HepG2 (cell line): ENCODE measurements around the gene ENO3. TPM values are rescaled to one million over a fixed set of nuclear protein-coding genes. Genes with fewer than 3 reads are reported as not detected.

Source experiments
- BORCS8-MEF2B ChIP-seq: sonication (generic); formaldehyde crosslinking; IDR thresholded peaks from 2 replicates; pipeline ENCODE4 v1.8.0; 2022; ENCODE audit warnings: mild to moderate bottlenecking, missing genetic modification reagents
- FOSL1 ChIP-seq: sonication (generic); formaldehyde crosslinking; IDR thresholded peaks from 2 replicates; pipeline ENCODE4 v1.9.0; 2021; ENCODE audit warnings: missing genetic modification reagents, borderline replicate concordance
- HMGA1 ChIP-seq: sonication (generic); formaldehyde crosslinking; conservative IDR thresholded peaks from 2 replicates; pipeline ENCODE4 v1.4.0; 2020; ENCODE audit warnings: missing genetic modification reagents
- JUNB ChIP-seq: sonication (generic); formaldehyde crosslinking; IDR thresholded peaks from 2 replicates; pipeline ENCODE4 v1.8.0; 2022; ENCODE audit warnings: missing genetic modification reagents, mild to moderate bottlenecking, borderline replicate concordance
- NKX3-1 ChIP-seq: sonication (generic); formaldehyde crosslinking; IDR thresholded peaks from 2 replicates; pipeline ENCODE4 v1.5.0; 2020; ENCODE audit warnings: missing genetic modification reagents
- PAWR ChIP-seq: sonication (generic); formaldehyde crosslinking; IDR thresholded peaks from 2 replicates; pipeline ENCODE4 v1.4.0; 2020; ENCODE audit warnings: missing genetic modification reagents, mild to moderate bottlenecking, borderline replicate concordance
- RXRB ChIP-seq: IDR thresholded peaks from 2 replicates; pipeline ENCODE4 v1.6.1; 2016; ENCODE audit warnings: borderline replicate concordance, missing genetic modification reagents, missing compliant biosample characterization
- TOE1 ChIP-seq: sonication (generic); formaldehyde crosslinking; IDR thresholded peaks from 2 replicates; pipeline ENCODE4 v1.4.0; 2020; ENCODE audit warnings: mild to moderate bottlenecking, missing genetic modification reagents
- ZBTB7B ChIP-seq: sonication (generic); formaldehyde crosslinking; IDR thresholded peaks from 2 replicates; pipeline ENCODE4 v1.4.0; 2020; ENCODE audit warnings: missing genetic modification reagents
- ZKSCAN8 ChIP-seq: IDR thresholded peaks from 2 replicates; pipeline ENCODE4 v1.6.1; 2016; ENCODE audit warnings: borderline replicate concordance, missing genetic modification reagents, missing compliant biosample characterization
- ZNF124 ChIP-seq: sonication (generic); formaldehyde crosslinking; IDR thresholded peaks from 2 replicates; pipeline ENCODE4 v1.4.0; 2020; ENCODE audit warnings: missing genetic modification reagents
- ZNF841 ChIP-seq: sonication (generic); formaldehyde crosslinking; IDR thresholded peaks from 2 replicates; pipeline ENCODE4 v1.8.1; 2023; ENCODE audit warnings: missing genetic modification reagents, borderline replicate concordance
- ZSCAN30 ChIP-seq: sonication (generic); formaldehyde crosslinking; IDR thresholded peaks from 2 replicates; pipeline ENCODE4 v1.5.0; 2020; ENCODE audit warnings: mild to moderate bottlenecking, missing genetic modification reagents
- polyA plus RNA-seq, 8 experiments: library from polyadenylated mRNA; depleted of rRNA in 3 of 8; stranded (reverse) in 7 of 8; unstranded in 1 of 8; fragments of >200 nt; fragmentation: Illumina TruSeq in 4 of 8; extraction: Trizol in 4 of 8; gene quantifications; 2 replicates each; pipeline versions ENCODE4 v1.2.1 to v1.2.3, GENCODE V29; 2011 to 2016; ENCODE audit warnings: low read depth in 4 of 8, missing spikeins in 1 of 8, mixed read lengths in 1 of 8; ENCODE audit not compliant: insufficient read depth in 1 of 8
- total RNA-seq, 5 experiments: library from RNA; depleted of rRNA; stranded (reverse); fragments of >200 nt; fragmentation: Illumina TruSeq; extraction: Trizol; gene quantifications; 2 replicates each; pipeline ENCODE4 v1.2.3, GENCODE V29; 2016; ENCODE audit warnings: low read depth in 1 of 5
- TF ChIP-seq, protein P1 (sequence below): IDR thresholded peaks from 2 replicates; pipeline ENCODE4 v1.6.1; 2016; ENCODE audit warnings: low read depth, missing genetic modification reagents, missing compliant biosample characterization
- TF ChIP-seq, protein P2 (sequence below): IDR thresholded peaks from 2 replicates; pipeline ENCODE4 v1.4.0; 2020; ENCODE audit warnings: mild to moderate bottlenecking, missing genetic modification reagents
- TF ChIP-seq, protein P3 (sequence below): sonication (generic); formaldehyde crosslinking; IDR thresholded peaks from 2 replicates; pipeline ENCODE4 v1.8.1; 2023; ENCODE audit warnings: missing genetic modification reagents, mild to moderate bottlenecking, borderline replicate concordance
- TF ChIP-seq, protein P4 (sequence below): IDR thresholded peaks from 2 replicates; pipeline ENCODE4 v1.6.1; 2012; ENCODE audit warnings: inconsistent platforms
- TF ChIP-seq, protein P5 (sequence below): sonication (generic); formaldehyde crosslinking; IDR thresholded peaks from 2 replicates; pipeline ENCODE4 v1.4.0; 2020; ENCODE audit warnings: missing genetic modification reagents, borderline replicate concordance

Gene ENO3
- total and polyA plus RNA-seq, 2 of the 13 experiments (the other 11 are each of a cell fraction or from before 2014, with no cell fraction given) = 59.8 to 69.8 TPM

DNA sequence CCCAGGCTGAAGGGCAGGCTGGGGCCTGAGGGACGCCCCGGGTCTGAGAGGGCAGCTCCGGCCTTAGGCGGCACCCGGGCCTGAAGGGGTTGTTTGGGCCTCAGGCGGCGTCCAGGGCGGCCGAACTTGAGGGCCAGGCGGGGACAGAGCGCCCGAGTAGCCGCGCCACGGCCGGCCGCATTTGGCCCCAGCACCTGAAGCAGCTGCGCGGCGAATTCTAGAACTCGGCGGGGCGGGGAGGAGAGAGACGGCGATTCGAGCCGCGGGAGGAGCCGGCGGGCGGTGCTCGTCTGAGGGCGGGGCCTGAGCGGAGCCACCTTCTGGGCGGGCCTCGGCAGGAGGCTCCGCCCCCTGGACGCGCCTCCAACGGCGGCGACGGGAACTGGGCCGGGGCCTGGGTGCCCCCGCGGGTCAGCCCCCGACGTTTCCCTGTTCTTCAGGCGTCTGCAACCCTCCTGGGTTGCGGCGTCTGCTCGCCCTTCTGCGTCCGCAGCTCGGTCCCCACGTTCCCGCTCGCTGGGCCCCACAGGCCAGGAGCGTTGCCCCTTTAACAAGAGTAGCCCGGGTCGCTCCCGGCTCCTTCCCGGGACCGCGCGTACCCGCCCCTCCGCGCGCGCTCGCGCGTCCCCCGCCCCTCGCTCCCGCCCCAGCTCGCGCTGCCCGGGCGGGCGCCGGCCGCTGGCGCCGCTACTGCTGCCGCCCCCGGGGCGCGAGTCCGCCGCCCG lies 46.5 kb downstream of the ENO3 start, which contains the start of the genes INCA1 and KIF1C (continued):
- TF ChIP-seq, protein P1, sequence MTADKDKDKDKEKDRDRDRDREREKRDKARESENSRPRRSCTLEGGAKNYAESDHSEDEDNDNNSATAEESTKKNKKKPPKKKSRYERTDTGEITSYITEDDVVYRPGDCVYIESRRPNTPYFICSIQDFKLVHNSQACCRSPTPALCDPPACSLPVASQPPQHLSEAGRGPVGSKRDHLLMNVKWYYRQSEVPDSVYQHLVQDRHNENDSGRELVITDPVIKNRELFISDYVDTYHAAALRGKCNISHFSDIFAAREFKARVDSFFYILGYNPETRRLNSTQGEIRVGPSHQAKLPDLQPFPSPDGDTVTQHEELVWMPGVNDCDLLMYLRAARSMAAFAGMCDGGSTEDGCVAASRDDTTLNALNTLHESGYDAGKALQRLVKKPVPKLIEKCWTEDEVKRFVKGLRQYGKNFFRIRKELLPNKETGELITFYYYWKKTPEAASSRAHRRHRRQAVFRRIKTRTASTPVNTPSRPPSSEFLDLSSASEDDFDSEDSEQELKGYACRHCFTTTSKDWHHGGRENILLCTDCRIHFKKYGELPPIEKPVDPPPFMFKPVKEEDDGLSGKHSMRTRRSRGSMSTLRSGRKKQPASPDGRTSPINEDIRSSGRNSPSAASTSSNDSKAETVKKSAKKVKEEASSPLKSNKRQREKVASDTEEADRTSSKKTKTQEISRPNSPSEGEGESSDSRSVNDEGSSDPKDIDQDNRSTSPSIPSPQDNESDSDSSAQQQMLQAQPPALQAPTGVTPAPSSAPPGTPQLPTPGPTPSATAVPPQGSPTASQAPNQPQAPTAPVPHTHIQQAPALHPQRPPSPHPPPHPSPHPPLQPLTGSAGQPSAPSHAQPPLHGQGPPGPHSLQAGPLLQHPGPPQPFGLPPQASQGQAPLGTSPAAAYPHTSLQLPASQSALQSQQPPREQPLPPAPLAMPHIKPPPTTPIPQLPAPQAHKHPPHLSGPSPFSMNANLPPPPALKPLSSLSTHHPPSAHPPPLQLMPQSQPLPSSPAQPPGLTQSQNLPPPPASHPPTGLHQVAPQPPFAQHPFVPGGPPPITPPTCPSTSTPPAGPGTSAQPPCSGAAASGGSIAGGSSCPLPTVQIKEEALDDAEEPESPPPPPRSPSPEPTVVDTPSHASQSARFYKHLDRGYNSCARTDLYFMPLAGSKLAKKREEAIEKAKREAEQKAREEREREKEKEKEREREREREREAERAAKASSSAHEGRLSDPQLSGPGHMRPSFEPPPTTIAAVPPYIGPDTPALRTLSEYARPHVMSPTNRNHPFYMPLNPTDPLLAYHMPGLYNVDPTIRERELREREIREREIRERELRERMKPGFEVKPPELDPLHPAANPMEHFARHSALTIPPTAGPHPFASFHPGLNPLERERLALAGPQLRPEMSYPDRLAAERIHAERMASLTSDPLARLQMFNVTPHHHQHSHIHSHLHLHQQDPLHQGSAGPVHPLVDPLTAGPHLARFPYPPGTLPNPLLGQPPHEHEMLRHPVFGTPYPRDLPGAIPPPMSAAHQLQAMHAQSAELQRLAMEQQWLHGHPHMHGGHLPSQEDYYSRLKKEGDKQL = no peak
- TF ChIP-seq, protein P2, sequence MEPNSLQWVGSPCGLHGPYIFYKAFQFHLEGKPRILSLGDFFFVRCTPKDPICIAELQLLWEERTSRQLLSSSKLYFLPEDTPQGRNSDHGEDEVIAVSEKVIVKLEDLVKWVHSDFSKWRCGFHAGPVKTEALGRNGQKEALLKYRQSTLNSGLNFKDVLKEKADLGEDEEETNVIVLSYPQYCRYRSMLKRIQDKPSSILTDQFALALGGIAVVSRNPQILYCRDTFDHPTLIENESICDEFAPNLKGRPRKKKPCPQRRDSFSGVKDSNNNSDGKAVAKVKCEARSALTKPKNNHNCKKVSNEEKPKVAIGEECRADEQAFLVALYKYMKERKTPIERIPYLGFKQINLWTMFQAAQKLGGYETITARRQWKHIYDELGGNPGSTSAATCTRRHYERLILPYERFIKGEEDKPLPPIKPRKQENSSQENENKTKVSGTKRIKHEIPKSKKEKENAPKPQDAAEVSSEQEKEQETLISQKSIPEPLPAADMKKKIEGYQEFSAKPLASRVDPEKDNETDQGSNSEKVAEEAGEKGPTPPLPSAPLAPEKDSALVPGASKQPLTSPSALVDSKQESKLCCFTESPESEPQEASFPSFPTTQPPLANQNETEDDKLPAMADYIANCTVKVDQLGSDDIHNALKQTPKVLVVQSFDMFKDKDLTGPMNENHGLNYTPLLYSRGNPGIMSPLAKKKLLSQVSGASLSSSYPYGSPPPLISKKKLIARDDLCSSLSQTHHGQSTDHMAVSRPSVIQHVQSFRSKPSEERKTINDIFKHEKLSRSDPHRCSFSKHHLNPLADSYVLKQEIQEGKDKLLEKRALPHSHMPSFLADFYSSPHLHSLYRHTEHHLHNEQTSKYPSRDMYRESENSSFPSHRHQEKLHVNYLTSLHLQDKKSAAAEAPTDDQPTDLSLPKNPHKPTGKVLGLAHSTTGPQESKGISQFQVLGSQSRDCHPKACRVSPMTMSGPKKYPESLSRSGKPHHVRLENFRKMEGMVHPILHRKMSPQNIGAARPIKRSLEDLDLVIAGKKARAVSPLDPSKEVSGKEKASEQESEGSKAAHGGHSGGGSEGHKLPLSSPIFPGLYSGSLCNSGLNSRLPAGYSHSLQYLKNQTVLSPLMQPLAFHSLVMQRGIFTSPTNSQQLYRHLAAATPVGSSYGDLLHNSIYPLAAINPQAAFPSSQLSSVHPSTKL (CRISPR knock-in tag) = peak; percentile 35
- no peak for TF ChIP-seq FOSL1 (CRISPR knock-in tag)
- TF ChIP-seq, protein P3, sequence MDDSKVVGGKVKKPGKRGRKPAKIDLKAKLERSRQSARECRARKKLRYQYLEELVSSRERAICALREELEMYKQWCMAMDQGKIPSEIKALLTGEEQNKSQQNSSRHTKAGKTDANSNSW (CRISPR knock-in tag) = no peak
- no peak for TF ChIP-seq ZNF124 (CRISPR knock-in tag)
- no peak; the same call in none of the 2 replicates for TF ChIP-seq BORCS8-MEF2B (CRISPR knock-in tag)
- no peak for TF ChIP-seq PAWR (CRISPR knock-in tag)
- TF ChIP-seq, protein P4, sequence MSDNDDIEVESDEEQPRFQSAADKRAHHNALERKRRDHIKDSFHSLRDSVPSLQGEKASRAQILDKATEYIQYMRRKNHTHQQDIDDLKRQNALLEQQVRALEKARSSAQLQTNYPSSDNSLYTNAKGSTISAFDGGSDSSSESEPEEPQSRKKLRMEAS = no peak; the same call in 1 of the 2 replicates
- no peak for TF ChIP-seq ZSCAN30 (CRISPR knock-in tag)
- TF ChIP-seq, protein P5, sequence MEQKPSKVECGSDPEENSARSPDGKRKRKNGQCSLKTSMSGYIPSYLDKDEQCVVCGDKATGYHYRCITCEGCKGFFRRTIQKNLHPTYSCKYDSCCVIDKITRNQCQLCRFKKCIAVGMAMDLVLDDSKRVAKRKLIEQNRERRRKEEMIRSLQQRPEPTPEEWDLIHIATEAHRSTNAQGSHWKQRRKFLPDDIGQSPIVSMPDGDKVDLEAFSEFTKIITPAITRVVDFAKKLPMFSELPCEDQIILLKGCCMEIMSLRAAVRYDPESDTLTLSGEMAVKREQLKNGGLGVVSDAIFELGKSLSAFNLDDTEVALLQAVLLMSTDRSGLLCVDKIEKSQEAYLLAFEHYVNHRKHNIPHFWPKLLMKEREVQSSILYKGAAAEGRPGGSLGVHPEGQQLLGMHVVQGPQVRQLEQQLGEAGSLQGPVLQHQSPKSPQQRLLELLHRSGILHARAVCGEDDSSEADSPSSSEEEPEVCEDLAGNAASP = peak; percentile 19; the same call in 1 of the 2 replicates
- no peak for TF ChIP-seq TOE1 (CRISPR knock-in tag)
- no peak for TF ChIP-seq NKX3-1 (CRISPR knock-in tag)
- TF ChIP-seq RXRB (CRISPR knock-in tag) = peak; percentile 35; the same call in 1 of the 2 replicates
- no peak for TF ChIP-seq HMGA1 (CRISPR knock-in tag)
- TF ChIP-seq ZNF841 (CRISPR knock-in tag) = no peak
- TF ChIP-seq ZBTB7B = no peak
- no peak for TF ChIP-seq JUNB (CRISPR knock-in tag)
- TF ChIP-seq ZKSCAN8 (CRISPR knock-in tag) = no peak
